GM06990 (cell line): ENCODE data around the gene DRAM1.
"Not testable (repeated sequence)": the region's sequence is repeated elsewhere in the genome, so short reads cannot be mapped to it uniquely, and the experiment has no call there.

Source experiments
- DNase-seq: peaks from one replicate; pipeline ENCODE4 v3.0.0-alpha.2; 2011; ENCODE audit not compliant: insufficient read length; ENCODE audit errors: extremely low read depth
- H3K27me3 ChIP-seq: replicated peaks from 2 replicates; pipeline ENCODE4 v1.6.0; 2011; ENCODE audit warnings: low read length; ENCODE audit not compliant: control insufficient read depth, insufficient read depth
- H3K36me3 ChIP-seq: 2 replicates; pipeline ENCODE4 v1.5.1; 2011; ENCODE audit warnings: low read length; ENCODE audit not compliant: control insufficient read depth, insufficient read depth
- H3K4me3 ChIP-seq: replicated peaks from 2 replicates; pipeline ENCODE4 v1.5.1; 2011; ENCODE audit warnings: low read depth, mild to moderate bottlenecking, control low read depth, low read length
- CTCF ChIP-seq: IDR thresholded peaks from 2 replicates; pipeline ENCODE4 v1.5.1; 2011; ENCODE audit warnings: low read length, control low read depth, mild to moderate bottlenecking, inconsistent platforms; ENCODE audit not compliant: insufficient read depth, poor library complexity, severe bottlenecking

Gene DRAM1

GRCh38 chr12:101857043-101857558 is 20.3 kb upstream of the DRAM1 start:
- TF ChIP-seq CTCF = no peak
- peak; percentile 65 for DNase-seq
- H3K4me3 ChIP-seq = no peak overlapping the region
- H3K36me3 ChIP-seq = no peaks in the 10 kb centered on the region
- H3K27me3 ChIP-seq = no peaks in the 10 kb centered on the region

GRCh38 chr12:101858361-101858760 is 19.0 kb upstream of the DRAM1 start:
- no peak for TF ChIP-seq CTCF
- no peak for DNase-seq
- Histone ChIP-seq H3K36me3 (no peaks in the 10 kb centered on the region), H3K4me3 (no peak overlapping the region), H3K27me3 (no peaks in the 10 kb centered on the region)

- no peak for TF ChIP-seq CTCF
- H3K36me3 ChIP-seq = no peaks in the 10 kb centered on the region
- no peak overlapping the region for H3K4me3 ChIP-seq
- H3K27me3 ChIP-seq = no peaks in the 10 kb centered on the region
- DNase-seq = peak; percentile 63
Measured at GRCh38 chr12:101859664-101860607, 17.4 kb upstream of the DRAM1 start.

- DNase-seq, H3K36me3 ChIP-seq, H3K4me3 ChIP-seq, H3K27me3 ChIP-seq: not testable (repeated sequence)
Measured at GRCh38 chr12:101861688-101862087, 15.7 kb upstream of the DRAM1 start.

- Histone ChIP-seq H3K36me3 (no peaks in the 10 kb centered on the region), H3K27me3 (no peaks in the 10 kb centered on the region), H3K4me3 (no peak overlapping the region)
- TF ChIP-seq CTCF = no peak
- DNase-seq = no peak
Measured at GRCh38 chr12:101862245-101862644, 15.1 kb upstream of the DRAM1 start.

GRCh38 chr12:101863981-101864380 is 13.4 kb upstream of the DRAM1 start:
- Histone ChIP-seq H3K27me3 (no peaks in the 10 kb centered on the region), H3K36me3 (no peaks in the 10 kb centered on the region), H3K4me3 (no peak overlapping the region)
- no peak for DNase-seq
- no peak for TF ChIP-seq CTCF
